PC-3 (cell line): ENCODE data around the gene LYZL1.

ENCODE experiments used
- EZH2 ChIP-seq: fragments of 300-600 bp; sonication (generic); IDR thresholded peaks from one replicate; pipeline ENCODE4 v1.6.1; 2017; ENCODE audit warnings: antibody characterized with exemption, mild to moderate bottlenecking, low read length; ENCODE audit not compliant: unreplicated experiment
- EZH2phosphoT487 ChIP-seq: fragments of 300-600 bp; sonication (generic); IDR thresholded peaks from 2 replicates; pipeline ENCODE4 v1.6.1; 2018; ENCODE audit warnings: mild to moderate bottlenecking, antibody characterized with exemption, low read length, borderline replicate concordance
- TF ChIP-seq, protein P1 (sequence below): fragments of 300-600 bp; sonication (generic); conservative IDR thresholded peaks from 2 replicates; pipeline ENCODE4 v1.5.1; 2017; ENCODE audit warnings: antibody characterized with exemption, low read depth, mild to moderate bottlenecking, low read length

DNA sequence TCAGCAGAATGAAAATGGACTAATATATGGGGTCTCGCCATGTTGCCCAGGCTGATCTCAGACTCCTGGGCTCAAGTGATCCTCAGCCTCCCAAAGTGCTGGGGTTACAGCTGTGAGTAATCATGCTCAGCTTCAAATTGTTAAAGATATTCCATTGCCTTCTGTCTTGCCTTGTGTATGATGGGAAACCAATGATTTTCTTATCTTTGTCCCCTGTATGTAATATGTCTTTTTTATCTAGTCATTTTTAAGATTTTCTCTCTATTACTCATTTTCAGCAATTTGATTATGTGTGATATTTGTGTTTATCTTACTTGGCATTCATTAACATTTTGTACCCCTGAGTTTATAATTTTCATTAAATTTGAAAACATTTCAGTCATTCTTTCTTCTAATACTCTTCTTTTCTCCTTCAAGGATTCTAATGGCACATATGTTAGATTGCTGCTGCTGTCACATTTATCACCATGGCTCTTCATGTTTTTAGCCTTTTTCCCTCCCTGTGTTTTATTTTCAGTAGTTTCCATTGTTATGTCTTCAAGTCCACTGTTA, 12.6 kb downstream of the LYZL1 start:
- TF ChIP-seq, protein P1, sequence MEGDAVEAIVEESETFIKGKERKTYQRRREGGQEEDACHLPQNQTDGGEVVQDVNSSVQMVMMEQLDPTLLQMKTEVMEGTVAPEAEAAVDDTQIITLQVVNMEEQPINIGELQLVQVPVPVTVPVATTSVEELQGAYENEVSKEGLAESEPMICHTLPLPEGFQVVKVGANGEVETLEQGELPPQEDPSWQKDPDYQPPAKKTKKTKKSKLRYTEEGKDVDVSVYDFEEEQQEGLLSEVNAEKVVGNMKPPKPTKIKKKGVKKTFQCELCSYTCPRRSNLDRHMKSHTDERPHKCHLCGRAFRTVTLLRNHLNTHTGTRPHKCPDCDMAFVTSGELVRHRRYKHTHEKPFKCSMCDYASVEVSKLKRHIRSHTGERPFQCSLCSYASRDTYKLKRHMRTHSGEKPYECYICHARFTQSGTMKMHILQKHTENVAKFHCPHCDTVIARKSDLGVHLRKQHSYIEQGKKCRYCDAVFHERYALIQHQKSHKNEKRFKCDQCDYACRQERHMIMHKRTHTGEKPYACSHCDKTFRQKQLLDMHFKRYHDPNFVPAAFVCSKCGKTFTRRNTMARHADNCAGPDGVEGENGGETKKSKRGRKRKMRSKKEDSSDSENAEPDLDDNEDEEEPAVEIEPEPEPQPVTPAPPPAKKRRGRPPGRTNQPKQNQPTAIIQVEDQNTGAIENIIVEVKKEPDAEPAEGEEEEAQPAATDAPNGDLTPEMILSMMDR: no peak
- no peak for TF ChIP-seq EZH2
- no peak for TF ChIP-seq EZH2phosphoT487
